H1 (cell line): Measurements from ENCODE around the gene POU2F1. TPM values are rescaled to one million over a fixed set of nuclear protein-coding genes. Genes with fewer than 3 reads are reported as not detected.

ENCODE experiments used
- CTCF ChIA-PET: fragments of 300-600 bp; sonication (Branson Sonifier 250); formaldehyde crosslinking; loops from one replicate; lab custom pipeline; 2021; ENCODE audit not compliant: partially characterized antibody; lab: Charles Lee
- POLR2A ChIA-PET: fragments of 300-600 bp; sonication (Branson Sonifier 250); formaldehyde crosslinking; loops from one replicate; lab custom pipeline; 2021; ENCODE audit warnings: inconsistent platforms; ENCODE audit not compliant: partially characterized antibody; lab: Charles Lee
- DNase-seq, 2 experiments: peaks; one replicate each; pipeline versions ENCODE4 v3.0.0 to v3.0.0-alpha.2; 2010 to 2022; ENCODE audit warnings: low spot score in 2 of 2, low read depth in 1 of 2, mixed read lengths in 1 of 2
- FAIRE-seq: peaks from 2 replicates; lab custom pipeline; 2011; peaks lifted over from hg19 to GRCh38; lab: Jason Lieb, UNC
- H2AFZ ChIP-seq: 2 replicates; pipeline ENCODE4 v1.8.1; 2012; ENCODE audit warnings: low read length, inconsistent platforms
- H2AK5ac ChIP-seq: 2 replicates; pipeline ENCODE4 v1.6.1; 2013; ENCODE audit warnings: low read depth, low read length
- H2BK120ac ChIP-seq: replicated peaks from 2 replicates; pipeline ENCODE3; 2013; ENCODE audit warnings: low read depth, low read length, inconsistent platforms
- H2BK12ac ChIP-seq: 2 replicates; pipeline ENCODE4 v1.6.1; 2013; ENCODE audit warnings: low read depth, low read length
- H2BK15ac ChIP-seq: 2 replicates; pipeline ENCODE4 v1.6.1; 2013; ENCODE audit warnings: low read length
- H2BK20ac ChIP-seq: 2 replicates; pipeline ENCODE4 v1.6.1; 2013; ENCODE audit warnings: low read length
- H2BK5ac ChIP-seq: 2 replicates; pipeline ENCODE4 v1.6.1; 2013; ENCODE audit warnings: low read depth, low read length
- H3K14ac ChIP-seq: 2 replicates; pipeline ENCODE4 v1.6.1; 2013; ENCODE audit warnings: inconsistent platforms; ENCODE audit not compliant: insufficient read length
- H3K18ac ChIP-seq: 2 replicates; pipeline ENCODE4 v1.6.1; 2013; ENCODE audit warnings: low read length; ENCODE audit errors: extremely low read depth
- H3K23ac ChIP-seq: 2 replicates; pipeline ENCODE4 v1.6.1; 2013; ENCODE audit warnings: inconsistent platforms; ENCODE audit not compliant: insufficient read length
- H3K23me2 ChIP-seq: 2 replicates; pipeline ENCODE4 v1.6.1; 2013; ENCODE audit warnings: low read depth, low read length
- H3K27ac ChIP-seq: 2 replicates; pipeline ENCODE4 v1.6.1; 2011; ENCODE audit warnings: low read depth, low read length, inconsistent platforms
- H3K27me3 ChIP-seq, 4 experiments: replicated peaks in 1 of 4; 1 replicate in 1 of 4; 2 replicates in 3 of 4; pipeline versions ENCODE4 v1.6.1 to v1.8.1; 2011 to 2013; ENCODE audit warnings: low read length in 3 of 4, mild to moderate bottlenecking in 3 of 4, inconsistent platforms in 2 of 4, mixed read lengths in 2 of 4, moderate library complexity in 1 of 4; ENCODE audit not compliant: control insufficient read depth in 3 of 4, insufficient read depth in 3 of 4; ENCODE audit errors: extremely low read depth in 1 of 4
- H3K36me3 ChIP-seq, 4 experiments: 2 replicates each; pipeline versions ENCODE4 v1.6.1 to v1.8.1; 2011 to 2013; ENCODE audit warnings: mild to moderate bottlenecking in 4 of 4, low read length in 3 of 4, moderate library complexity in 2 of 4, control low read depth in 1 of 4, inconsistent platforms in 1 of 4; ENCODE audit not compliant: insufficient read depth in 4 of 4, control insufficient read depth in 2 of 4
- H3K4ac ChIP-seq: replicated peaks from 2 replicates; pipeline ENCODE3; 2013; ENCODE audit warnings: low read length, low read depth, mixed read lengths, inconsistent platforms; ENCODE audit not compliant: insufficient read length
- H3K4me1 ChIP-seq, 4 experiments: replicated peaks in 1 of 4; 1 replicate in 1 of 4; 2 replicates in 3 of 4; pipeline versions ENCODE4 v1.6.1 to v1.8.1; 2011 to 2013; ENCODE audit warnings: low read length in 3 of 4, inconsistent platforms in 2 of 4, mixed read lengths in 1 of 4; ENCODE audit not compliant: insufficient read depth in 4 of 4, control insufficient read depth in 3 of 4
- H3K4me2 ChIP-seq, 2 experiments: 2 replicates each; pipeline versions ENCODE4 v1.6.1 to v1.8.1; 2011 to 2013; ENCODE audit warnings: low read depth in 2 of 2, low read length in 2 of 2, control low read depth in 1 of 2, inconsistent platforms in 1 of 2, mild to moderate bottlenecking in 1 of 2; ENCODE audit not compliant: insufficient read depth in 1 of 2
- H3K4me3 ChIP-seq, 4 experiments: fragments of 200-600, 300-600 bp in 1 of 4; sonication (generic), shearing (Covaris generic), sonication (Bioruptor Twin) in 1 of 4; 2 replicates each; pipeline versions ENCODE4 v1.5.1 to v1.8.1; 2011 to 2016; ENCODE audit warnings: low read length in 4 of 4, low read depth in 3 of 4, control low read depth in 2 of 4, inconsistent platforms in 2 of 4, mild to moderate bottlenecking in 2 of 4, mixed read lengths in 1 of 4, moderate library complexity in 1 of 4; ENCODE audit not compliant: insufficient read depth in 2 of 4; ENCODE audit errors: extremely low read depth in 1 of 4
- H3K56ac ChIP-seq: replicated peaks from 2 replicates; pipeline ENCODE3; 2013; ENCODE audit warnings: low read depth, mild to moderate bottlenecking, mixed read lengths, low read length, inconsistent platforms; ENCODE audit not compliant: insufficient read length
- H3K79me1 ChIP-seq: 2 replicates; pipeline ENCODE4 v1.6.1; 2013; ENCODE audit warnings: low read depth, low read length, control low read depth
- H3K79me2 ChIP-seq, 2 experiments: 2 replicates each; pipeline versions ENCODE4 v1.6.1 to v1.8.1; 2012 to 2013; ENCODE audit warnings: low read length in 2 of 2, mild to moderate bottlenecking in 2 of 2, inconsistent platforms in 1 of 2; ENCODE audit not compliant: insufficient read depth in 2 of 2, control insufficient read depth in 1 of 2
- H3K9ac ChIP-seq, 4 experiments: replicated peaks in 1 of 4; 1 replicate in 1 of 4; 2 replicates in 3 of 4; pipeline versions ENCODE4 v1.6.1 to v1.8.1; 2011 to 2013; ENCODE audit warnings: low read depth in 3 of 4, low read length in 3 of 4, control low read depth in 2 of 4, mild to moderate bottlenecking in 2 of 4, moderate library complexity in 2 of 4, inconsistent platforms in 1 of 4; ENCODE audit errors: extremely low read depth in 1 of 4
- H3K9me3 ChIP-seq, 2 experiments: 2 replicates each; pipeline versions ENCODE4 v1.6.1 to v1.8.1; 2012 to 2013; ENCODE audit warnings: mild to moderate bottlenecking in 2 of 2, moderate library complexity in 2 of 2, control low read depth in 1 of 2, inconsistent platforms in 1 of 2, low read depth in 1 of 2, low read length in 1 of 2, mixed read lengths in 1 of 2; ENCODE audit not compliant: insufficient read depth in 2 of 2
- H4K20me1 ChIP-seq, 2 experiments: replicated peaks in 1 of 2; 2 replicates each; pipeline versions ENCODE3 to v1.8.1; 2011 to 2013; ENCODE audit warnings: inconsistent platforms in 2 of 2, low read length in 2 of 2, mild to moderate bottlenecking in 1 of 2; ENCODE audit not compliant: insufficient read depth in 2 of 2, control insufficient read depth in 1 of 2
- H4K5ac ChIP-seq: 2 replicates; pipeline ENCODE4 v1.6.1; 2013; ENCODE audit warnings: low read length, low read depth, mixed read lengths, inconsistent platforms; ENCODE audit not compliant: insufficient read length
- H4K8ac ChIP-seq: 2 replicates; pipeline ENCODE4 v1.8.0; 2013; ENCODE audit warnings: mild to moderate bottlenecking, moderate library complexity, low read length, inconsistent platforms; ENCODE audit not compliant: insufficient read depth; ENCODE audit errors: extremely low read depth
- H4K91ac ChIP-seq: replicated peaks from 2 replicates; pipeline ENCODE3; 2013; ENCODE audit warnings: low read length, mixed read lengths, inconsistent platforms; ENCODE audit not compliant: insufficient read length
- ASH2L ChIP-seq: fragments of 200-600, 300-600 bp; sonication (generic); IDR thresholded peaks from one replicate; pipeline ENCODE4 v1.7.1; 2017; ENCODE audit warnings: low read length
- ATF2 ChIP-seq: IDR thresholded peaks from 2 replicates; pipeline ENCODE4 v1.6.1; 2012; ENCODE audit warnings: low read length, inconsistent platforms
- FOSL1 ChIP-seq: IDR thresholded peaks from 2 replicates; pipeline ENCODE4 v1.6.1; 2011; ENCODE audit warnings: mild to moderate bottlenecking, low read depth, low read length, moderate library complexity; ENCODE audit not compliant: insufficient read depth
- HDAC2 ChIP-seq, 2 experiments: fragments of 300-600 bp in 1 of 2; sonication (generic) in 1 of 2; IDR thresholded peaks; 2 replicates each; pipeline ENCODE4 v1.6.1; 2011 to 2012; ENCODE audit warnings: low read depth in 2 of 2, low read length in 2 of 2, mild to moderate bottlenecking in 2 of 2, moderate library complexity in 2 of 2, borderline replicate concordance in 1 of 2, inconsistent platforms in 1 of 2
- NRF1 ChIP-seq: IDR thresholded peaks from 2 replicates; pipeline ENCODE4 v1.6.1; 2011; ENCODE audit warnings: mild to moderate bottlenecking, low read depth, low read length, improper control_type of control experiment
- PHF8 ChIP-seq: fragments of 200-600 bp; sonication (generic); conservative IDR thresholded peaks from 2 replicates; pipeline ENCODE4 v1.7.1; 2012; ENCODE audit warnings: low read depth, mild to moderate bottlenecking, inconsistent platforms, low read length, moderate library complexity
- RAD21 ChIP-seq, 2 experiments: IDR thresholded peaks in 1 of 2; conservative IDR thresholded peaks in 1 of 2; 2 replicates each; pipeline ENCODE4 v1.6.1; 2011; ENCODE audit warnings: low read depth in 2 of 2, low read length in 2 of 2, improper control_type of control experiment in 1 of 2, inconsistent platforms in 1 of 2, mild to moderate bottlenecking in 1 of 2, moderate library complexity in 1 of 2
- RNF2 ChIP-seq: fragments of 200-900, 300-1000 bp; sonication (generic); IDR thresholded peaks from 2 replicates; pipeline ENCODE4 v1.7.1; 2016; ENCODE audit warnings: borderline replicate concordance, low read depth, mild to moderate bottlenecking, antibody characterized with exemption, low read length; ENCODE audit not compliant: poor library complexity, severe bottlenecking; ENCODE audit errors: missing control alignments
- SIRT6 ChIP-seq: IDR thresholded peaks from one replicate; pipeline ENCODE4 v1.7.1; 2012; ENCODE audit warnings: low read length, inconsistent platforms
- SUZ12 ChIP-seq: fragments of 200-600 bp; sonication (generic); IDR thresholded peaks from 2 replicates; pipeline ENCODE4 v1.6.1; 2012; ENCODE audit warnings: mild to moderate bottlenecking, inconsistent platforms, low read length, moderate library complexity, mixed read lengths
- YY1 ChIP-seq: IDR thresholded peaks from 2 replicates; pipeline ENCODE4 v1.6.1; 2011; ENCODE audit warnings: low read depth, mild to moderate bottlenecking, low read length
- WGBS, 2 experiments: shearing (Covaris generic) in 1 of 2; methylation state at CpG; one replicate each; pipeline versions ENCODE4 v1.1.6 to v1.1.7; 2013 to 2015; ENCODE audit warnings: low lambda C conversion rate in 2 of 2, mixed read lengths in 2 of 2, inconsistent platforms in 1 of 2, low coverage in 1 of 2, missing lambda C conversion rate in 1 of 2; ENCODE audit not compliant: insufficient replicate concordance in 2 of 2, insufficient coverage in 1 of 2, insufficient read length in 1 of 2; ENCODE audit errors: extremely low coverage in 1 of 2, missing lambda C conversion rate in 1 of 2; 5-methylcytosine and 5-hydroxymethylcytosine counted together
- polyA plus RNA-seq, 7 experiments: library from polyadenylated mRNA; depleted of rRNA in 3 of 7; stranded (reverse) in 5 of 7; unstranded in 2 of 7; fragments of >200 nt in 5 of 7; fragments of 200-250 nt in 2 of 7; gene quantifications; 1 replicate in 5 of 7; 2 replicates in 1 of 7; 4 replicates in 1 of 7; pipeline versions ENCODE4 v1.2.1 to v1.2.3, GENCODE V29; 2011 to 2013; ENCODE audit warnings: missing spikeins in 2 of 7, mixed read lengths in 2 of 7
- total RNA-seq: library from RNA; stranded (reverse); fragmentation: NEBNext Ultra II Directional; extraction: Animal tissue kit (Norgen Biotek cat#: 25700); gene quantifications from 2 replicates; pipeline ENCODE4 v1.2.1, GENCODE V29; 2021

POU2F1 gene
- total and polyA plus RNA-seq, 2 of the 8 experiments (the other 6 are each of a cell fraction or from before 2014, with no cell fraction given), result 37.0 to 57.2 TPM

GRCh38 chr1:167278497-167278896 lies 57.8 kb downstream of the POU2F1 start:
- Histone ChIP-seq H3K36me3 (no peaks in the 10 kb centered on the region), H3K4me2 (no peak overlapping the region), H4K5ac (no peak overlapping the region), H3K4me1 (peaks cover 0 to 2% (median 0%) of the 10 kb centered on the region in 4 experiments; a peak in 1 of 7 replicates), H4K91ac (no peak overlapping the region), H2BK20ac (no peak overlapping the region), H3K23ac (no peak overlapping the region), H3K14ac (no peak overlapping the region), H4K20me1 (peaks cover 0 to 5% of the 10 kb centered on the region in 2 experiments), H3K9ac (no peak overlapping the region), H2BK15ac (no peak overlapping the region), H3K27ac (no peak overlapping the region), H3K4ac (no peak overlapping the region), H2BK5ac (no peak overlapping the region), H3K27me3 (no peaks in the 10 kb centered on the region), H3K79me2 (peaks cover 4 to 97% of the 10 kb centered on the region in 2 experiments; a peak in 3 of 4 replicates), H3K9me3 (no peaks in the 10 kb centered on the region), H2BK120ac (no peak overlapping the region), H3K23me2 (no peaks in the 10 kb centered on the region), H2AK5ac (no peak overlapping the region), H2AFZ (no peak overlapping the region), H2BK12ac (no peak overlapping the region), H3K79me1 (peaks cover 5% of the 10 kb centered on the region), H3K18ac (no peak overlapping the region), H3K4me3 (no peak overlapping the region), H4K8ac (no peak overlapping the region), H3K56ac (no peak overlapping the region)
- FAIRE-seq (no peak), DNase-seq (no peak)
- POLR2A ChIA-PET, result no interaction called here
- 93% methylated on average over 5 of the region's 5 CpGs; no CpG with 5 or more reads in 1 of the 2 experiments for WGBS, 2 experiments
- CTCF ChIA-PET, result interaction anchor here (0.5 to 7.7 kb wide), 5 partner anchors 10 to 195 kb away, joined by 3 to 38 read pairs (median 3); no protein-coding TSS in a partner anchor
- TF ChIP-seq PHF8 (no peak), SUZ12 (no peak), SIRT6 (no peak), FOSL1 (no peak), YY1 (no peak), NRF1 (no peak), RNF2 (no peak), ASH2L (no peak), ATF2 (no peak), HDAC2 (IDR thresholded peaks at IDR 0.05; ENCODE audit: borderline replicate concordance in 1 of 2, low read depth in 2 of 2, low read length in 2 of 2) (no peak), RAD21 (IDR thresholded peaks at IDR 0.05 in 1 of 2, conservative IDR thresholded peaks at IDR 0.05 in 1 of 2; ENCODE audit: low read depth in 2 of 2, low read length in 2 of 2) (no peak)
